LNCaP clone FGC (cell line): ENCODE results near the gene PRH1.

Experiments used
- DNase-seq: peaks from one replicate; pipeline ENCODE4 v3.0.0-alpha.2; 2011; ENCODE audit warnings: low read depth
- H3K4me3 ChIP-seq: 2 replicates; pipeline ENCODE4 v1.5.1; 2011; ENCODE audit warnings: mild to moderate bottlenecking, low read depth, low read length, control low read depth
- TF ChIP-seq, protein P1 (sequence below): IDR thresholded peaks from 2 replicates; pipeline ENCODE4 v1.5.1; 2012; ENCODE audit warnings: mild to moderate bottlenecking; ENCODE audit not compliant: control insufficient read depth, insufficient read depth; ENCODE audit errors: extremely low read depth

The PRH1 gene

GRCh38 chr12:10904686-10905085 lies 20.6 kb upstream of the PRH1 start:
- no peak overlapping the region for H3K4me3 ChIP-seq
- TF ChIP-seq, protein P1, sequence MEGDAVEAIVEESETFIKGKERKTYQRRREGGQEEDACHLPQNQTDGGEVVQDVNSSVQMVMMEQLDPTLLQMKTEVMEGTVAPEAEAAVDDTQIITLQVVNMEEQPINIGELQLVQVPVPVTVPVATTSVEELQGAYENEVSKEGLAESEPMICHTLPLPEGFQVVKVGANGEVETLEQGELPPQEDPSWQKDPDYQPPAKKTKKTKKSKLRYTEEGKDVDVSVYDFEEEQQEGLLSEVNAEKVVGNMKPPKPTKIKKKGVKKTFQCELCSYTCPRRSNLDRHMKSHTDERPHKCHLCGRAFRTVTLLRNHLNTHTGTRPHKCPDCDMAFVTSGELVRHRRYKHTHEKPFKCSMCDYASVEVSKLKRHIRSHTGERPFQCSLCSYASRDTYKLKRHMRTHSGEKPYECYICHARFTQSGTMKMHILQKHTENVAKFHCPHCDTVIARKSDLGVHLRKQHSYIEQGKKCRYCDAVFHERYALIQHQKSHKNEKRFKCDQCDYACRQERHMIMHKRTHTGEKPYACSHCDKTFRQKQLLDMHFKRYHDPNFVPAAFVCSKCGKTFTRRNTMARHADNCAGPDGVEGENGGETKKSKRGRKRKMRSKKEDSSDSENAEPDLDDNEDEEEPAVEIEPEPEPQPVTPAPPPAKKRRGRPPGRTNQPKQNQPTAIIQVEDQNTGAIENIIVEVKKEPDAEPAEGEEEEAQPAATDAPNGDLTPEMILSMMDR: no peak
- no peak for DNase-seq

DNA sequence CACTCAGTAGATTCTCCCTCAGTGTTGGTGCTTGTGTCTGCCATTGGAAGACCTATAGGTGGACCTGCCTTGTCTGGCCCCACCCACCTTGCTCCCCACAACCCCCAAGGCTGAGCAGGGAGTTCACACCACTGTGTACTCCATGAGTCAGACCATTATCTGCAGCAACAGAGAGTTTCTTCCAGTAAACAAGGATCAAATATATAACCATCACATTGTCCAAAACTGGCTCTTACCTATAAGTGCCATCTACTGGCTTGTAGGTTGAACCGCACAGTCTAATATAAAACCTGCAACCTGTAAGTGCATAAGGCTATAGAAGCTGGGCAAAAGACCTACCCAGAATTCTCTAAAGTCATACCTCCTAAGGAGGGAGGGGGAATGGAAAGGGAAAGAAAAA lies 17.4 kb upstream of the PRH1 start:
- H3K4me3 ChIP-seq: no peak overlapping the region
- TF ChIP-seq, protein P1: peak; percentile 60
- no peak for DNase-seq

GRCh38 chr12:10900972-10901371 lies 16.9 kb upstream of the PRH1 start:
- TF ChIP-seq, protein P1: no peak
- no peak overlapping the region for H3K4me3 ChIP-seq
- no peak for DNase-seq

DNA sequence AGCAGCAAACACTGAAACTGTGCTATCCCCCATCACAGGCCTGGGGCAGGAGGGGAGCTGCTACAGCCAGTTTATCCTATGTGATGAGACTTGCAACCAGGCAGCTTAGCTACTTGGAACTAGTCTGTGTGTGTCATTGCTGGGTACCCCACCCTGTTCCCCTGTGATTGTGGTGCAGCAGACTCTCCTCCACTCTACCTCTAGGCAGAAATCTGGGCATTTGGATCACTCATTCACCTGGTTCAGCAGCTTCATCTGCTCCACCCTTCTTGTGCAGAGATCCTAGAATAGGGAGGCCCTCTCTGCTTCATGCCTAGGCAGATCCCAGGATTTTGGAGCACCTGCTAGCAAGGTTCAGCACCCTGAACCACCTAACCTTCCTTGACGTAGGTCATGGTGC lies 16.5 kb upstream of the PRH1 start:
- TF ChIP-seq, protein P1: no peak
- no peak for DNase-seq
- H3K4me3 ChIP-seq: no peak overlapping the region

- TF ChIP-seq, protein P1: no peak
Observed at GRCh38 chr12:10896854-10897253, 12.8 kb upstream of the PRH1 start.

GRCh38 chr12:10891937-10892336 lies 7.9 kb upstream of the PRH1 start:
- DNase-seq: no peak
- TF ChIP-seq, protein P1: no peak
- no peak overlapping the region for H3K4me3 ChIP-seq

More at GRCh38 chr12:10896854-10897253, 12.8 kb upstream of the PRH1 start:
- no peak for DNase-seq
- H3K4me3 ChIP-seq: no peak overlapping the region

- DNase-seq: no peak
- H3K4me3 ChIP-seq: no peak overlapping the region
- TF ChIP-seq, protein P1: no peak
Observed at GRCh38 chr12:10889226-10889625, 5.2 kb upstream of the PRH1 start.
